Mesendoderm (in vitro differentiated cells): ENCODE results near the gene HSD17B12.
A peak's percentile ranks its signal among the peaks of the same experiment; 100 is the strongest.

Experiments
- DNase-seq: peaks from one replicate; pipeline ENCODE4 v3.0.0; 2013
- H2AK5ac ChIP-seq: 2 replicates; pipeline ENCODE4 v1.6.1; 2013; ENCODE audit warnings: low read length, inconsistent platforms
- H2BK120ac ChIP-seq: 2 replicates; pipeline ENCODE4 v1.6.1; 2013; ENCODE audit warnings: low read depth, mild to moderate bottlenecking, low read length, moderate library complexity, mixed read lengths
- H2BK15ac ChIP-seq: replicated peaks from 2 replicates; pipeline ENCODE4 v1.6.1; 2013; ENCODE audit warnings: low read depth, mild to moderate bottlenecking, moderate library complexity
- H2BK5ac ChIP-seq: 2 replicates; pipeline ENCODE4 v1.6.1; 2013; ENCODE audit warnings: low read length, inconsistent platforms
- H3K18ac ChIP-seq: 2 replicates; pipeline ENCODE4 v1.6.1; 2013; ENCODE audit warnings: mild to moderate bottlenecking, low read length, mixed read lengths
- H3K23ac ChIP-seq: one replicate; pipeline ENCODE4 v1.6.1; 2013; ENCODE audit warnings: low read length
- H3K27ac ChIP-seq: 2 replicates; pipeline ENCODE4 v1.5.1; 2013; ENCODE audit warnings: low read depth, mild to moderate bottlenecking, inconsistent platforms, low read length, moderate library complexity
- H3K27me3 ChIP-seq: 2 replicates; pipeline ENCODE4 v1.6.1; 2013; ENCODE audit warnings: low read length, control low read depth, mild to moderate bottlenecking, inconsistent platforms; ENCODE audit not compliant: insufficient read depth, poor library complexity
- H3K36me3 ChIP-seq: 2 replicates; pipeline ENCODE4 v1.6.1; 2013; ENCODE audit warnings: low read length, inconsistent platforms; ENCODE audit not compliant: control insufficient read depth, insufficient read depth
- H3K4ac ChIP-seq: one replicate; pipeline ENCODE4 v1.6.1; 2013; ENCODE audit warnings: low read depth, mild to moderate bottlenecking, low read length, moderate library complexity
- H3K4me1 ChIP-seq: 2 replicates; pipeline ENCODE4 v1.6.1; 2013; ENCODE audit warnings: low read depth, low read length, inconsistent platforms; ENCODE audit not compliant: control insufficient read depth
- H3K4me2 ChIP-seq: 2 replicates; pipeline ENCODE4 v1.6.1; 2013; ENCODE audit warnings: low read length
- H3K4me3 ChIP-seq: 2 replicates; pipeline ENCODE4 v1.5.1; 2013; ENCODE audit warnings: mild to moderate bottlenecking, low read length
- H3K56ac ChIP-seq: one replicate; pipeline ENCODE4 v1.6.1; 2013; ENCODE audit warnings: low read length
- H3K79me1 ChIP-seq: 2 replicates; pipeline ENCODE4 v1.6.1; 2013; ENCODE audit warnings: low read length, inconsistent platforms
- H3K79me2 ChIP-seq: 2 replicates; pipeline ENCODE4 v1.6.1; 2013; ENCODE audit warnings: mild to moderate bottlenecking, low read length; ENCODE audit not compliant: control insufficient read depth, insufficient read depth
- H3K9ac ChIP-seq: 2 replicates; pipeline ENCODE4 v1.6.1; 2013; ENCODE audit warnings: low read length, inconsistent platforms
- H4K5ac ChIP-seq: one replicate; pipeline ENCODE4 v1.6.1; 2013; ENCODE audit warnings: low read length
- H4K8ac ChIP-seq: one replicate; pipeline ENCODE4 v1.6.1; 2013; ENCODE audit warnings: low read depth, mild to moderate bottlenecking, control low read depth, low read length, moderate library complexity
- WGBS: extraction: QIAGEN DNeasy Blood & Tissue Kit; methylation state at CpG from one replicate; pipeline ENCODE4 v1.1.7; 2013; ENCODE audit warnings: low lambda C conversion rate, missing lambda C conversion rate; ENCODE audit not compliant: insufficient coverage; ENCODE audit errors: extremely low coverage; 5-methylcytosine and 5-hydroxymethylcytosine counted together

The HSD17B12 gene

DNA sequence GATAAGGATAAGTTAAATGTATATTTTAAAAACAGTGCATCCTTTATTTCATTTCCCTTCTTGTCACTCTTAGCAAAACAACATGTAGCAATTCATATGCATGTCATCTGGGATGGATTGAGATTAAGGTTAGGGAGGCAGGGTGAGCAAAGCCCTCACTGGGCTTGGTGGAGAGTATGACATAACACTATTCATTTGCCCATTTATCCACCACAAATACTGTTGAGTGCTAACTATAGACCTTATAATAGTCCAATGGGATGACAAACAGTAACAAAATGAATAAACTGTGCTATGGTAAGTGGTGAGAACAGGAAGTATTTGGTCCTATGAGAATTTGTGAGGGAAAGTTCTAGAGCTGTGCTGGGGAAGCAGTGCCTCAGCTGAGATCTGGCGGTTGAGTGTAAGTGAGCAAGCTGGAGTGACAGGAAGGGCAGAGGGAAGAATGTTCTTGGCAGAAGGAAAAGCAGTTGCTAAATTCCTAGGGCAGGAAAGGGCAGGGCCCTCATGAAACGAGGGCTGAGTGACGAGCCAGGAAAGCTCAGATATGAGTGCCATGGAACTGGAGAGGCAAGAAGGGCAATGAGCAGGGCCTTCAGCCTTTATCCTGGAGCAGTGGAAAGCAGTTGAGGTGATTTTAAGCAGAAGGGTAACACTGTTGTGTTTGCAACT, 6.7 kb downstream of the HSD17B12 start:
- Histone ChIP-seq H2AK5ac (no peak overlapping the region), H3K4me3 (no peak overlapping the region), H3K79me1 (peaks cover 27% of the 10 kb centered on the region), H2BK120ac (no peak overlapping the region), H3K27me3 (no peaks in the 10 kb centered on the region), H2BK5ac (no peak overlapping the region), H3K56ac (no peak overlapping the region), H4K8ac (no peak overlapping the region), H2BK15ac (no peak overlapping the region), H3K36me3 (no peaks in the 10 kb centered on the region), H3K18ac (no peak overlapping the region), H3K79me2 (peaks cover 59% of the 10 kb centered on the region), H3K4ac (no peak overlapping the region), H3K4me2 (no peak overlapping the region), H3K9ac (no peak overlapping the region), H3K27ac (no peak overlapping the region), H3K4me1 (peaks cover 11% of the 10 kb centered on the region), H3K23ac (no peak overlapping the region), H4K5ac (no peak overlapping the region)
- WGBS, result no CpG with 5 or more reads among the region's 3 CpGs
- DNase-seq, result peak; percentile 76

DNA sequence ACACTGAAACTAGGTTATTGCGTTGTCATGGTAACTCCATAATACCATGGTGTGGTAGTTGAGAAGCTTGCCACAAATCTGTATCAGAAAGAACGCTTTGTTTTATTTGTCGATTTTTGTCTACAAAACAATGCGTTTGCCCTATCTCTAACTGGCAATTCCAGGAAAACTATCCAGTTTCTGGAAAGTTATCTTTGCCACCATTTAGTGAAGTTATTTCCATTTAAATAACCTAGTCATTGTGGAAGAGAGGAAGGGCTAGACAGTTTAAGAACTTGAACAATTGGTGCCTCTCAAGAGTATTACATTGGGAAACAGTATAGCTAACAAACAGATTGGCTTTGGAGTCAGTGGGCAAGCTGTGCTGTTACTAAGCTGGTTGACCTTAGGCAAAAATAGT, 7.9 kb downstream of the HSD17B12 start:
- Histone ChIP-seq H4K8ac (no peak overlapping the region), H4K5ac (no peak overlapping the region), H3K4ac (no peak overlapping the region), H2BK15ac (no peak overlapping the region), H3K79me1 (peaks cover 32% of the 10 kb centered on the region), H2AK5ac (no peak overlapping the region), H2BK5ac (no peak overlapping the region), H2BK120ac (no peak overlapping the region), H3K56ac (no peak overlapping the region), H3K27ac (no peak overlapping the region), H3K36me3 (no peaks in the 10 kb centered on the region), H3K4me1 (peaks cover 11% of the 10 kb centered on the region), H3K4me2 (no peak overlapping the region), H3K4me3 (no peak overlapping the region), H3K18ac (no peak overlapping the region), H3K27me3 (no peaks in the 10 kb centered on the region), H3K23ac (no peak overlapping the region), H3K79me2 (peaks cover 60% of the 10 kb centered on the region), H3K9ac (no peak overlapping the region)
- WGBS, result no CpG with 5 or more reads among the region's 4 CpGs
- no peak for DNase-seq

DNA sequence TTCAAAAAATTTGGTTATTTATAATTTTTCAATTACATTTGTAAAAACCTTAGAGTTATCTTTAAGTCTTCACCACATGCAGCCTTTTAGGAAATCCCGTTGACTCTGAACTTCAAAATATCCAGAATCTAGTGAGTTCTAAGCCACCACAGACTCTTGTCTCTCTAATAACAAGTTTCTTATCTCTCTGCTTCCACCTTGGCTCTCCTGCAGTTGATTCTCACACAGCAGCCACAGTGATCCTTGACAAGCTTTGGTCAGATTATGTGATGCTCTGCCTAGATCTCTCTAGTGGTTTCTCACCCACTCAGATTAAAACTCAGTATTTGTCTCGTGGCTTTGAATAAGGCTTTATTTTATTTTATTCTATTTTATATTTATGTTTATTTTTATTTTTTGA, 8.6 kb downstream of the HSD17B12 start:
- WGBS, result no CpG with 5 or more reads among the region's 2 CpGs
- Histone ChIP-seq H2BK120ac (no peak overlapping the region), H3K4me1 (peaks cover 8% of the 10 kb centered on the region), H3K56ac (no peak overlapping the region), H3K4me2 (no peak overlapping the region), H2BK15ac (no peak overlapping the region), H3K79me2 (peaks cover 62% of the 10 kb centered on the region), H2BK5ac (no peak overlapping the region), H2AK5ac (no peak overlapping the region), H4K8ac (no peak overlapping the region), H3K36me3 (no peaks in the 10 kb centered on the region), H3K27me3 (no peaks in the 10 kb centered on the region), H3K4ac (no peak overlapping the region), H3K9ac (no peak overlapping the region), H3K18ac (no peak overlapping the region), H3K4me3 (no peak overlapping the region), H3K27ac (no peak overlapping the region), H3K23ac (no peak overlapping the region), H3K79me1 (peaks cover 32% of the 10 kb centered on the region), H4K5ac (no peak overlapping the region)
- DNase-seq, result no peak

DNA sequence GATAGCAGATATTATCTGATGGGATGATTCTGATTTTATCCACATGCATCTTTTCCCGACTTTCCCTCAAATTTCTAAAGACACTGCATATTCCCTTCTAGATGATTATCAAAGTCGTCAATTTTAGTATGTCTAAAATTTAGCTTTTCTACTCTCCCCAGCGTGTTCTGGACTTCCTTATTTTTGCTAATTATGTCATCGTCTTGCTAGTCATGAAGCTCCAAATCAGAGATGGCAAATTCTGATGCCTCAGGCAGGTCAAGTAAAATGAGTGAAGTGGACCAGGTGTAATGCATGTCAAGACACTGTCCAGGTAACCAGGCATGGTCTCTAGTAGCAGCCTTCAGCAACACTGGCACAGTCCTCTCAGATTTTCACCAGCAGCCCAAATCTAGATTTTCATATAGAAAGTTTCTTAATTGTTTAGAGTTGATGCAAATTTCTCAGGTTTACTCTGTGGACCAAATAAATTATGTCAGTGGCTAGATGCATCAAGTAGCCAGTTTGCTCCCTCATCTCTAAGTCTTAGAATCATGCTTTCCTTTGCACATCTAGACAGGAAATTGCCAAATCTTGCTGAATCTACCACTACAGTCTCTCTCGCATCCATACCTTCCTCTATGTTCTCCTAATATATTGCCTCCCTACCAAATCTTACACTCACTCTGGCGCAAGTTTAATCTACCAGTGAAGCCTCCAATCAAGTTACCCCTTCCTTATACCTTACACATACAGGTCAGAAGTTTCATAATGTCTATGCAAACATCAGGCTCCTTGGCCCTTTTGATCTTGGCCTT, 10.6 kb downstream of the HSD17B12 start:
- Histone ChIP-seq H3K4me1 (peaks cover 6% of the 10 kb centered on the region), H2BK120ac (no peak overlapping the region), H2BK15ac (no peak overlapping the region), H3K56ac (no peak overlapping the region), H3K4ac (no peak overlapping the region), H3K36me3 (no peaks in the 10 kb centered on the region), H3K23ac (no peak overlapping the region), H2AK5ac (no peak overlapping the region), H2BK5ac (no peak overlapping the region), H4K5ac (no peak overlapping the region), H3K4me2 (no peak overlapping the region), H3K79me1 (peaks cover 30% of the 10 kb centered on the region), H3K27ac (no peak overlapping the region), H3K27me3 (no peaks in the 10 kb centered on the region), H3K9ac (no peak overlapping the region), H3K4me3 (no peak overlapping the region), H3K79me2 (peaks cover 57% of the 10 kb centered on the region), H3K18ac (no peak overlapping the region), H4K8ac (no peak overlapping the region)
- no CpG with 5 or more reads among the region's 6 CpGs for WGBS
- no peak for DNase-seq

DNA sequence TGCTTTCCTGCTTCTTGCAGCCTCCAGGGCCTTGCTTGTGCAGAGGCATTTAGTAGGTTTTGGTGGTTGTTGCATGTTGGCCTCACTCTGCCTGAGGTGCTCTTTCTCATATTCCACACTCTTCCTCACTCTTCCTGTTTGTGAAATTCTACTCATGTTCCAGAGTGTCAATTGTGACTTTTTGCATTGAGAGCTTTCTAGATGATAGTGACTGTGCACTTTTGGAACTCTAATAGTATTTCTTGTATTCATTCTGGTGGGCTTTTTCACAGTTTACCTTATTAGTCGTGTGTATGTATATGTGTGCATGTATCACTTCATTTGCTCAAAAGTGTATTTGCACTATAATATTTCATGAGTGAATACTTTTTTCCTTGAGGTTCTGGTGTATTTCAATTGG, 11.3 kb downstream of the HSD17B12 start:
- peaks cover 31% of the 10 kb centered on the region for H3K79me1 ChIP-seq
- no peak for DNase-seq
- no peak overlapping the region for H3K4ac ChIP-seq
- no peak overlapping the region for H3K56ac ChIP-seq
- H4K5ac ChIP-seq, result no peak overlapping the region
- no peak overlapping the region for H2BK120ac ChIP-seq
- no peak overlapping the region for H3K23ac ChIP-seq
- no peak overlapping the region for H3K4me2 ChIP-seq
- H3K27ac ChIP-seq, result no peak overlapping the region
- H3K4me3 ChIP-seq, result no peak overlapping the region
- no peak overlapping the region for H3K9ac ChIP-seq
- peaks cover 56% of the 10 kb centered on the region for H3K79me2 ChIP-seq
- no peak overlapping the region for H4K8ac ChIP-seq
- no peaks in the 10 kb centered on the region for H3K36me3 ChIP-seq
- H2BK15ac ChIP-seq, result no peak overlapping the region
- no peak overlapping the region for H3K18ac ChIP-seq
- WGBS, result no CpG with 5 or more reads among the region's 1 CpG
- no peak overlapping the region for H2AK5ac ChIP-seq
- H3K27me3 ChIP-seq, result no peaks in the 10 kb centered on the region
- no peak overlapping the region for H2BK5ac ChIP-seq
- H3K4me1 ChIP-seq, result peaks cover 5% of the 10 kb centered on the region
